ENCODE data around the gene GET4. TPM values are rescaled to one million over a fixed set of nuclear protein-coding genes. Genes with fewer than 3 reads are reported as not detected.

Gene GET4
- polyA plus RNA-seq, 2 donors = 43.2 to 44.5 TPM

DNA sequence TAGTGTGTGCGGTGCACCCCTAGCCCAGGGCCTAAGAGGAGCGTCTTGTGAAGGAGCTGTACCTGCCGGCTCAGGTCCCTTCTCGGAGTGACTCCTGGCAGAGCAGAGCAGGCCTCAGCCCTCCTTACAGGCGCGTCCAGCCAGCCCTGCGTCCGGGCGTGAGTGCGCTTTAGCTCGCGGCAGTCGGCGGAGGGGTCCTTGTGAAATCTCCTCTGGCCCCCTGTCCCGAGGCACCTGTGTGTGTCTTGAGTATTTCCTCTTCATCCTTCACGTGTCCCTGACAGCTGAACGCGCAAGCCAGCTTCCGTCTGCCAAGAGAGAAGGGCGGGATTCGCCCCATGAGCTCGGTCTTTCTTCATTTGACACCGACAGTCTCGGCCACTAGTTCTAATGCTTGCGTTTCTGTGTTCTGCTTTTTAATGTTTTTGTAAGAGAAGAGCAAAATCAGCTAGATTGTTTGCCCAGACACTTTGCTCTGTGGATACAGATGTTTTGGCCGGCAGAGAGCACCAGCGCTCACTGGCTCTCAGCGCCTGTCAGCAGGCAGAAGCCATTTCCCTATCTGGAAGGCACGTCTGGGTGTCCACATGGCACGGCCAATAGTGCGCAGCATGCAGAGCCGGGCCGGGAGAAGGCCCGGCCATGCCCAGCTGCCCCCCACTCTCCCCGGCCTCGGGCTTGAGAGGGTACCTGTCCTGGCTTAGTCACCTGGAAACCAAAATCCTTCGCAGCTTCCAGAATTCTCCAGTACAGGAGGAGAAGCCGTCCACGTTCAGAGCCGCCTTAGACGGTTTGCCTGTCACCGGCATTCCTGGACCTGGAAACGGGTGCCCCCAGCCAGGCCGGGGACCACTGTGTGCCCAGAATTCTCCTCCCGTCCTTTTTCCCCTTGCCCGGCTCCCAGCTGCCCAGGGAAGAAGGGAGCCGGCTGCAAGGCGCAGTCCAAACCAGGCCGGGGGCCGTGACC lies 7.0 kb downstream of the GET4 start:
- Histone ChIP-seq H3K4me1 (ENCODE audit: control insufficient read depth in 2 of 2, insufficient read depth in 2 of 2, low read length in 1 of 2) (peaks cover 9 to 27% of the 10 kb centered on the region in 2 donors), H3K36me3 (ENCODE audit: control insufficient read depth in 2 of 2, insufficient read depth in 2 of 2, low read length in 1 of 2) (peaks cover 0 to 25% of the 10 kb centered on the region in 2 donors), H3K27ac (ENCODE audit: low read depth in 2 of 2, low read length in 1 of 2) (peak overlapping the region in 1 of 2 donors; percentile 18), H3K4me3 (ENCODE audit: low read depth in 1 of 2, low read length in 2 of 2) (no peak overlapping the region), H3K27me3 (ENCODE audit: control insufficient read depth in 1 of 2, insufficient read depth in 2 of 2, low read length in 2 of 2) (no peaks in the 10 kb centered on the region), H3K9me3 (ENCODE audit: control insufficient read depth in 2 of 2, insufficient read depth in 1 of 2, low read depth in 1 of 2, low read length in 1 of 2) (no peaks in the 10 kb centered on the region)
- WGBS, 2 donors = 77 to 83% methylated on average over 49 to 50 of the region's 50 CpGs

GRCh38 chr7:884191-885003 lies 8.0 kb downstream of the GET4 start:
- no peak overlapping the region for H3K27ac ChIP-seq (ENCODE audit: low read depth in 2 of 2, low read length in 1 of 2)
- peaks cover 0 to 31% of the 10 kb centered on the region in 2 donors for H3K36me3 ChIP-seq (ENCODE audit: control insufficient read depth in 2 of 2, insufficient read depth in 2 of 2, low read length in 1 of 2)
- 65 to 73% methylated on average over 31 of the region's 31 CpGs for WGBS, 2 donors
- no peaks in the 10 kb centered on the region for H3K9me3 ChIP-seq (ENCODE audit: control insufficient read depth in 2 of 2, insufficient read depth in 1 of 2, low read depth in 1 of 2, low read length in 1 of 2)
- peaks cover 9 to 24% of the 10 kb centered on the region in 2 donors for H3K4me1 ChIP-seq (ENCODE audit: control insufficient read depth in 2 of 2, insufficient read depth in 2 of 2, low read length in 1 of 2)
- no peak overlapping the region for H3K4me3 ChIP-seq (ENCODE audit: low read depth in 1 of 2, low read length in 2 of 2)
- H3K27me3 ChIP-seq (ENCODE audit: control insufficient read depth in 1 of 2, insufficient read depth in 2 of 2, low read length in 2 of 2) = no peaks in the 10 kb centered on the region

DNA sequence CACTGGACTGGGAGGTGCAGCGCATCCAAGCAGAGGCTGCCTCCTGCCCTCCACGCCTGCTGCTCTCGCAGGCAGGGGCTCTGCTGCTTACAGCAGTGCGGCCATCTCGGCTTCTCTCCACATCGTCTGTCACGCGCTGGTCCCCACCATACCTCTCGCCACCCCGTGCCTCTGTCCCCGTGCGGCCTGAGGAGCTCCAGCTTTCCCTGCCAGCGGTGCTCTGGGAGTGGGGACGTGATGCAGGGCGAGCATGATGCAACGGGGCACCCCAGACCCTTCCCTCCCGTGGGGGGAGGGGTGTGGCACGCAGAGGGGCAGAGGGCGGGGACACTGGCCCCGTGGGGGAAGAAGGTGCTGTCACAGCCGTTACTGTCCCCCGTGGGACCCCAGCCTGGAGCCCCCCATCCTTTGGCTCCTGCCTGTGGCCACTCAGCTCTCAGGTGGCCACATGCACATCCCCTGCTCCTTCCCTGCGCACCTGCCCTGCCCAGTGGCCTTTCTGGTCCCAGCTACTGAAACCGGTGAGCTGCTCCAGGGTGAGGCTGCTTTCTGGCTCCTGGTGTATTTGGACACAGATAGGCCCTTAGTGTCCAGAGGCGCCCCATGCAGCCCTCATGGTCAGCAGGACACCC lies 9.0 kb downstream of the GET4 start:
- H3K27me3 ChIP-seq (ENCODE audit: control insufficient read depth in 1 of 2, insufficient read depth in 2 of 2, low read length in 2 of 2) = no peaks in the 10 kb centered on the region
- peaks cover 0 to 31% of the 10 kb centered on the region in 2 donors for H3K36me3 ChIP-seq (ENCODE audit: control insufficient read depth in 2 of 2, insufficient read depth in 2 of 2, low read length in 1 of 2)
- H3K4me3 ChIP-seq (ENCODE audit: low read depth in 1 of 2, low read length in 2 of 2) = no peak overlapping the region
- H3K9me3 ChIP-seq (ENCODE audit: control insufficient read depth in 2 of 2, insufficient read depth in 1 of 2, low read depth in 1 of 2, low read length in 1 of 2) = no peaks in the 10 kb centered on the region
- H3K27ac ChIP-seq (ENCODE audit: low read depth in 2 of 2, low read length in 1 of 2) = no peak overlapping the region
- 84% methylated on average over 21 to 25 of the region's 25 CpGs for WGBS, 2 donors
- peaks cover 9 to 23% of the 10 kb centered on the region in 2 donors for H3K4me1 ChIP-seq (ENCODE audit: control insufficient read depth in 2 of 2, insufficient read depth in 2 of 2, low read length in 1 of 2)

DNA sequence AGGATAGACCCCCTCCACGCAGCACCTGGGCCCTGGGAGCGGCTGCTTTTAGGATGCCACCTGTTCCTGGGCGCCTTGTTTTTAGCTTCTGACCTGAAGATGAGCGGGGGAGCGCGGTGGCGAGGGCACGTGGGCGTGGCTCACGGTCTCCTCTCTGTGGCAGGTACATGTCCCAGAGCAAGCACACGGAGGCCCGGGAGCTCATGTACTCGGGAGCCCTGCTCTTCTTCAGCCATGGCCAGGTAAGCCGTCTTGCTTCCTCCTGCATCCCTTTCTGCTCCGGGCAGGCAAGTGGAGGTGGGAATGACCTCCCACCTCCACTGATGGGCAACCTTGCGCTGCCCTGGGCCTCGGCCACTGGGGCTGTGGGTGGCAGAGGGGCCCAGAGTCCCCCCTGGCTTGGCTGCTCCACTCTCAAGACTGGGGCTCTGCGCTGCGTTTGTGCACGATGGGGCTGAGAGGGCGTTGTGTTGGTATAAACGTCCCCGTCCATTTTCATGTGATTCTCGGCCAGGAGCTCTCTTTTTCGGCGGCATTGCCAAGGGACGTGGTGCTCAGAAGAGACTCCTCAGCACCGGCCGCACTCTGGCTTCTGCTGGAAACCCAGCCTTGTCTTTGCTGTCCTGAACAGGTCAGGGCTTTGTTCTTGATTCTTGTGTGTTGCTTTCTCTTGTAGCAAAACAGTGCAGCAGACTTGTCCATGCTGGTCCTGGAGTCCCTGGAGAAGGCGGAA lies 9.7 kb downstream of the GET4 start:
- H3K27me3 ChIP-seq (ENCODE audit: control insufficient read depth in 1 of 2, insufficient read depth in 2 of 2, low read length in 2 of 2) = no peaks in the 10 kb centered on the region
- H3K9me3 ChIP-seq (ENCODE audit: control insufficient read depth in 2 of 2, insufficient read depth in 1 of 2, low read depth in 1 of 2, low read length in 1 of 2) = no peaks in the 10 kb centered on the region
- H3K4me3 ChIP-seq (ENCODE audit: low read depth in 1 of 2, low read length in 2 of 2) = no peak overlapping the region
- no peak overlapping the region for H3K27ac ChIP-seq (ENCODE audit: low read depth in 2 of 2, low read length in 1 of 2)
- peaks cover 9 to 23% of the 10 kb centered on the region in 2 donors for H3K4me1 ChIP-seq (ENCODE audit: control insufficient read depth in 2 of 2, insufficient read depth in 2 of 2, low read length in 1 of 2)
- peaks cover 2 to 35% of the 10 kb centered on the region in 2 donors for H3K36me3 ChIP-seq (ENCODE audit: control insufficient read depth in 2 of 2, insufficient read depth in 2 of 2, low read length in 1 of 2)
- WGBS, 2 donors = 76 to 85% methylated on average over 30 of the region's 30 CpGs

GRCh38 chr7:886626-887487 lies 10.5 kb downstream of the GET4 start:
- peaks cover 6 to 43% of the 10 kb centered on the region in 2 donors for H3K36me3 ChIP-seq (ENCODE audit: control insufficient read depth in 2 of 2, insufficient read depth in 2 of 2, low read length in 1 of 2)
- H3K4me1 ChIP-seq (ENCODE audit: control insufficient read depth in 2 of 2, insufficient read depth in 2 of 2, low read length in 1 of 2) = peaks cover 9 to 23% of the 10 kb centered on the region in 2 donors
- no peaks in the 10 kb centered on the region for H3K9me3 ChIP-seq (ENCODE audit: control insufficient read depth in 2 of 2, insufficient read depth in 1 of 2, low read depth in 1 of 2, low read length in 1 of 2)
- H3K27me3 ChIP-seq (ENCODE audit: control insufficient read depth in 1 of 2, insufficient read depth in 2 of 2, low read length in 2 of 2) = no peaks in the 10 kb centered on the region
- H3K4me3 ChIP-seq (ENCODE audit: low read depth in 1 of 2, low read length in 2 of 2) = no peak overlapping the region
- WGBS, 2 donors = 91 to 92% methylated on average over 40 of the region's 40 CpGs
- no peak overlapping the region for H3K27ac ChIP-seq (ENCODE audit: low read depth in 2 of 2, low read length in 1 of 2)

DNA sequence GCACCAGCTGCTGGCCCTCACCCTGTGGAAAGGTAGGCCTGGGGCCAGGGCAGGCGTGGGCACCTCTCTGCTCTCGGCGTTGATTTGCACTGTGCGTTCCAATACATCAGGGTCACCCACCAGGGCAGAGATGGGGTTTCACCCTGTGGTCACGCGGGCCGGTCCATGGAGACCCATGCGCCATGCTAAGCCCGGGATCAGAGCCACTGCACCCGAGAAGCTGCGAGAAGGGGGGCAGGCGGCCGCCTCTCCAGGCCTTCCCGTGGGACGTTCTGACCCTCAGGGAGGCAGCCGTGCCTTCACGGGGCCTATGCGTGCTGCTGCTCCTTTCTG lies 11.1 kb downstream of the GET4 start:
- Histone ChIP-seq H3K4me1 (ENCODE audit: control insufficient read depth in 2 of 2, insufficient read depth in 2 of 2, low read length in 1 of 2) (peaks cover 9 to 24% of the 10 kb centered on the region in 2 donors), H3K27me3 (ENCODE audit: control insufficient read depth in 1 of 2, insufficient read depth in 2 of 2, low read length in 2 of 2) (no peaks in the 10 kb centered on the region), H3K4me3 (ENCODE audit: low read depth in 1 of 2, low read length in 2 of 2) (no peak overlapping the region), H3K9me3 (ENCODE audit: control insufficient read depth in 2 of 2, insufficient read depth in 1 of 2, low read depth in 1 of 2, low read length in 1 of 2) (peaks cover 0 to 3% of the 10 kb centered on the region in 2 donors), H3K27ac (ENCODE audit: low read depth in 2 of 2, low read length in 1 of 2) (no peak overlapping the region), H3K36me3 (ENCODE audit: control insufficient read depth in 2 of 2, insufficient read depth in 2 of 2, low read length in 1 of 2) (peaks cover 6 to 49% of the 10 kb centered on the region in 2 donors)
- WGBS, 2 donors = 93 to 94% methylated on average over 18 of the region's 18 CpGs

- WGBS, 2 donors = 86% methylated on average over 41 to 43 of the region's 43 CpGs
- H3K36me3 ChIP-seq (ENCODE audit: control insufficient read depth in 2 of 2, insufficient read depth in 2 of 2, low read length in 1 of 2) = peaks cover 6 to 58% of the 10 kb centered on the region in 2 donors
These were observed 12.0 kb downstream of the GET4 start for GRCh38 chr7:888081-889024.

GRCh38 chr7:889025-889390 lies 12.7 kb downstream of the GET4 start:
- WGBS, 2 donors = 90 to 94% methylated on average over 15 of the region's 15 CpGs

More at GRCh38 chr7:888081-889024, 12.0 kb downstream of the GET4 start:
- Histone ChIP-seq H3K4me3 (ENCODE audit: low read depth in 1 of 2, low read length in 2 of 2) (no peak overlapping the region), H3K27ac (ENCODE audit: low read depth in 2 of 2, low read length in 1 of 2) (no peak overlapping the region), H3K9me3 (ENCODE audit: control insufficient read depth in 2 of 2, insufficient read depth in 1 of 2, low read depth in 1 of 2, low read length in 1 of 2) (peaks cover 0 to 6% of the 10 kb centered on the region in 2 donors), H3K4me1 (ENCODE audit: control insufficient read depth in 2 of 2, insufficient read depth in 2 of 2, low read length in 1 of 2) (peaks cover 6 to 27% of the 10 kb centered on the region in 2 donors), H3K27me3 (ENCODE audit: control insufficient read depth in 1 of 2, insufficient read depth in 2 of 2, low read length in 2 of 2) (no peaks in the 10 kb centered on the region)

More at GRCh38 chr7:889025-889390, 12.7 kb downstream of the GET4 start:
- Histone ChIP-seq H3K27ac (ENCODE audit: low read depth in 2 of 2, low read length in 1 of 2) (no peak overlapping the region), H3K4me1 (ENCODE audit: control insufficient read depth in 2 of 2, insufficient read depth in 2 of 2, low read length in 1 of 2) (peaks cover 0 to 24% of the 10 kb centered on the region in 2 donors), H3K4me3 (ENCODE audit: low read depth in 1 of 2, low read length in 2 of 2) (no peak overlapping the region), H3K36me3 (ENCODE audit: control insufficient read depth in 2 of 2, insufficient read depth in 2 of 2, low read length in 1 of 2) (peaks cover 10 to 64% of the 10 kb centered on the region in 2 donors), H3K27me3 (ENCODE audit: control insufficient read depth in 1 of 2, insufficient read depth in 2 of 2, low read length in 2 of 2) (no peaks in the 10 kb centered on the region), H3K9me3 (ENCODE audit: control insufficient read depth in 2 of 2, insufficient read depth in 1 of 2, low read depth in 1 of 2, low read length in 1 of 2) (peaks cover 0 to 7% of the 10 kb centered on the region in 2 donors)

Measured in esophagus (tissue), 2 donors.